KOPT-K1 (cell line): ENCODE results near the gene CERK.

ENCODE experiments used
- H3K27ac ChIP-seq: fragments of 200-600 bp; sonication (generic); 2 replicates; pipeline ENCODE4 v1.5.1; 2016; ENCODE audit warnings: antibody characterized with exemption, mild to moderate bottlenecking, low read depth, low read length; ENCODE audit not compliant: poor library complexity, severe bottlenecking
- H3K36me3 ChIP-seq: fragments of 200-600 bp; sonication (generic); 2 replicates; pipeline ENCODE4 v1.5.1; 2017; ENCODE audit warnings: antibody characterized with exemption, mild to moderate bottlenecking, low read length, moderate library complexity; ENCODE audit not compliant: insufficient read depth
- H3K9me3 ChIP-seq: fragments of 200-600 bp; sonication (generic); 2 replicates; pipeline ENCODE4 v1.5.1; 2017; ENCODE audit warnings: antibody characterized with exemption, low read length, mild to moderate bottlenecking; ENCODE audit not compliant: insufficient read depth, poor library complexity, severe bottlenecking

CERK gene

GRCh38 chr22:46712288-46712687 is 25.8 kb downstream of the CERK start:
- Histone ChIP-seq H3K27ac (no peak overlapping the region), H3K9me3 (no peaks in the 10 kb centered on the region), H3K36me3 (peaks cover 98% of the 10 kb centered on the region)

- peaks cover 100% of the 10 kb centered on the region for H3K36me3 ChIP-seq
- H3K27ac ChIP-seq, result no peak overlapping the region
Observed at GRCh38 chr22:46710806-46711205, 27.2 kb downstream of the CERK start.

GRCh38 chr22:46708766-46709330 is 29.2 kb downstream of the CERK start:
- H3K36me3 ChIP-seq, result peaks cover 100% of the 10 kb centered on the region
- no peak overlapping the region for H3K27ac ChIP-seq
- no peaks in the 10 kb centered on the region for H3K9me3 ChIP-seq

More at GRCh38 chr22:46710806-46711205, 27.2 kb downstream of the CERK start:
- H3K9me3 ChIP-seq, result no peaks in the 10 kb centered on the region

- no peaks in the 10 kb centered on the region for H3K9me3 ChIP-seq
- H3K36me3 ChIP-seq, result peaks cover 100% of the 10 kb centered on the region
- H3K27ac ChIP-seq, result no peak overlapping the region
Observed at GRCh38 chr22:46707827-46708570, 30.1 kb downstream of the CERK start.

- H3K27ac ChIP-seq, result no peak overlapping the region
- peaks cover 100% of the 10 kb centered on the region for H3K36me3 ChIP-seq
- no peaks in the 10 kb centered on the region for H3K9me3 ChIP-seq
Observed at GRCh38 chr22:46707305-46707704, 30.7 kb downstream of the CERK start.

- Histone ChIP-seq H3K27ac (no peak overlapping the region), H3K36me3 (peaks cover 99% of the 10 kb centered on the region), H3K9me3 (no peaks in the 10 kb centered on the region)
Observed at GRCh38 chr22:46706060-46706459, 32.0 kb downstream of the CERK start.

GRCh38 chr22:46703996-46704370 is 34.1 kb downstream of the CERK start:
- H3K9me3 ChIP-seq, result no peaks in the 10 kb centered on the region
- H3K27ac ChIP-seq, result no peak overlapping the region
- peaks cover 99% of the 10 kb centered on the region for H3K36me3 ChIP-seq

- Histone ChIP-seq H3K27ac (no peak overlapping the region), H3K36me3 (peaks cover 99% of the 10 kb centered on the region), H3K9me3 (no peaks in the 10 kb centered on the region)
Observed at GRCh38 chr22:46703171-46703995, 34.7 kb downstream of the CERK start.

GRCh38 chr22:46701262-46701661 is 36.8 kb downstream of the CERK start:
- Histone ChIP-seq H3K9me3 (no peaks in the 10 kb centered on the region), H3K36me3 (peaks cover 99% of the 10 kb centered on the region), H3K27ac (no peak overlapping the region)

GRCh38 chr22:46699091-46699490 is 39.0 kb downstream of the CERK start:
- peaks cover 99% of the 10 kb centered on the region for H3K36me3 ChIP-seq
- H3K9me3 ChIP-seq, result no peaks in the 10 kb centered on the region
- H3K27ac ChIP-seq, result no peak overlapping the region

- H3K36me3 ChIP-seq, result peaks cover 99% of the 10 kb centered on the region
Observed at GRCh38 chr22:46697811-46698515, 40.1 kb downstream of the CERK start.

GRCh38 chr22:46696614-46697013 is 41.4 kb downstream of the CERK start:
- H3K27ac ChIP-seq, result no peak overlapping the region
- no peaks in the 10 kb centered on the region for H3K9me3 ChIP-seq
- peaks cover 99% of the 10 kb centered on the region for H3K36me3 ChIP-seq

More at GRCh38 chr22:46697811-46698515, 40.1 kb downstream of the CERK start:
- no peak overlapping the region for H3K27ac ChIP-seq
- no peaks in the 10 kb centered on the region for H3K9me3 ChIP-seq

- no peaks in the 10 kb centered on the region for H3K9me3 ChIP-seq
- H3K36me3 ChIP-seq, result peaks cover 99% of the 10 kb centered on the region
- H3K27ac ChIP-seq, result no peak overlapping the region
Observed at GRCh38 chr22:46696229-46696518, 41.9 kb downstream of the CERK start.

- Histone ChIP-seq H3K36me3 (peaks cover 99% of the 10 kb centered on the region), H3K27ac (no peak overlapping the region), H3K9me3 (no peaks in the 10 kb centered on the region)
Observed at GRCh38 chr22:46695346-46696228, 42.5 kb downstream of the CERK start.
